ENCODE measurements around the gene AGBL4.

DNA sequence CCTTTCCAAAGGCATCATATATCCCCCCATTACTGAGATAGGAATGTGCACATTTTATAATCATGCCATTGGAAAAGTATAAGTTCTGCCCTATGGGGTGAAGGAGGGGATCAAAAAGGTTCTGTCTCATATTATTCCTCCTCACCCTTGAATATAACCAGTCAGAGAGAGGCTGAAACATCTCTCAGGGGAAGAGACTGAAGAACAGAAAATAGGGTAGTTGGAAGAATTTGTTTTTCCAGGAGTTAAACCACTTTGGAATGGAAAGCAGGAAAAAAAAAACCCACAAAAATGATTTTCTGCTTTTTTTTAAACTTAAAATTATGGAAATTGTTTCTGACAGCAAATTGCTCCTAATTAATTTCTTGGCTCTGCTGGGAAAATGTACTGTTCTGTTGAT is 1194.3 kb downstream of the AGBL4 start:
- TF ChIP-seq CTCF (IDR thresholded peaks at IDR 0.05) (no peak), POLR2A (IDR thresholded peaks at IDR 0.05; ENCODE audit: low read depth) (no peak), POLR2AphosphoS5 (IDR thresholded peaks at IDR 0.05) (no peak)
